Activated CD4-positive, alpha-beta T cell treated with anti-CD3 and anti-CD28 coated beads, Interleukin-2, amount 10 ng/mL, durations not matched to agents 7 days and 5 days (primary cell): ENCODE results near the gene MVB12A. TPM values are rescaled to one million over a fixed set of nuclear protein-coding genes. Genes with fewer than 3 reads are reported as not detected.

Experiments used
- CTCF ChIA-PET: fragments of 350-600 bp; sonication (Branson Sonifier 250); formaldehyde crosslinking; loops from one replicate; lab custom pipeline; 2021; ENCODE audit warnings: antibody characterized with exemption; lab: Charles Lee
- POLR2A ChIA-PET: fragments of 350-600 bp; sonication (Branson Sonifier 250); formaldehyde crosslinking; loops from one replicate; lab custom pipeline; 2021; ENCODE audit warnings: antibody characterized with exemption; lab: Charles Lee
- DNase-seq: peaks from one replicate; pipeline ENCODE4 v3.0.0-alpha.2; 2020
- H3K27ac Mint-ChIP-seq: one replicate; pipeline ENCODE4 v1.8.0; 2021; ENCODE audit warnings: mild to moderate bottlenecking, moderate library complexity, mixed read lengths
- H3K27me3 Mint-ChIP-seq: one replicate; pipeline ENCODE4 v1.8.0; 2021; ENCODE audit warnings: mixed read lengths
- H3K36me3 Mint-ChIP-seq: one replicate; pipeline ENCODE4 v1.8.0; 2021; ENCODE audit warnings: low read depth, mixed read lengths
- H3K4me1 Mint-ChIP-seq: one replicate; pipeline ENCODE4 v1.8.0; 2021; ENCODE audit warnings: mixed read lengths
- H3K4me3 Mint-ChIP-seq: one replicate; pipeline ENCODE4 v1.8.0; 2021; ENCODE audit warnings: mild to moderate bottlenecking, moderate library complexity, mixed read lengths
- H3K9me3 Mint-ChIP-seq: one replicate; pipeline ENCODE4 v1.8.0; 2021; ENCODE audit warnings: mixed read lengths
- total RNA-seq, 2 experiments: library from RNA; stranded (reverse); gene quantifications; one replicate each; pipeline ENCODE4 v1.2.3, GENCODE V29; 2021

MVB12A gene
- total RNA-seq, 2 experiments from 2014 or later = 33.5 to 44.5 TPM

- H3K27ac Mint-ChIP-seq = peak overlapping the region; percentile 95
- peak overlapping the region; percentile 96 for H3K4me3 Mint-ChIP-seq
- ChIA-PET CTCF (interaction anchor here (0.7 to 1.2 kb wide), 3 partner anchors 9 to 21 kb away, joined by 3 to 4 read pairs (median 3); no protein-coding TSS in a partner anchor), POLR2A (interaction anchor here (1.1 to 2.7 kb wide), 2 partner anchors 13 to 14 kb away, joined by 3 to 14 read pairs; partner anchors contain the start of gene MVB12A)
- no peaks in the 10 kb centered on the region for H3K9me3 Mint-ChIP-seq
- peaks cover 37% of the 10 kb centered on the region for H3K36me3 Mint-ChIP-seq
- peaks cover 43% of the 10 kb centered on the region for H3K4me1 Mint-ChIP-seq
- H3K27me3 Mint-ChIP-seq = no peaks in the 10 kb centered on the region
- DNase-seq = no peak
These were observed 13.0 kb upstream of the MVB12A start for GRCh38 chr19:17406887-17407196.

- Mint-ChIP-seq H3K36me3 (peaks cover 45% of the 10 kb centered on the region), H3K27ac (no peak overlapping the region), H3K4me1 (peaks cover 35% of the 10 kb centered on the region), H3K27me3 (no peaks in the 10 kb centered on the region), H3K9me3 (no peaks in the 10 kb centered on the region), H3K4me3 (no peak overlapping the region)
- DNase-seq = no peak
- CTCF ChIA-PET = interaction anchor here (1.5 kb wide), 1 partner anchor 9 kb away, joined by 7 read pairs; the partner anchor contains the start of gene MVB12A
- POLR2A ChIA-PET = no interaction called here
These were observed 9.9 kb upstream of the MVB12A start for GRCh38 chr19:17409990-17410389.

- DNase-seq = no peak
- H3K4me3 Mint-ChIP-seq = no peak overlapping the region
- H3K27me3 Mint-ChIP-seq = no peaks in the 10 kb centered on the region
- H3K27ac Mint-ChIP-seq = no peak overlapping the region
- ChIA-PET CTCF (interaction anchor here (1.0 kb wide), 2 partner anchors 8 to 25 kb away, joined by 3 read pairs; partner anchors contain the start of gene MVB12A), POLR2A (no interaction called here)
- H3K36me3 Mint-ChIP-seq = peaks cover 50% of the 10 kb centered on the region
- H3K4me1 Mint-ChIP-seq = peaks cover 31% of the 10 kb centered on the region
- H3K9me3 Mint-ChIP-seq = no peaks in the 10 kb centered on the region
These were observed 8.0 kb upstream of the MVB12A start for GRCh38 chr19:17411801-17412200.

GRCh38 chr19:17414097-17414496 is 5.8 kb upstream of the MVB12A start:
- Mint-ChIP-seq H3K4me1 (peaks cover 24% of the 10 kb centered on the region), H3K4me3 (no peak overlapping the region), H3K36me3 (peaks cover 48% of the 10 kb centered on the region), H3K27ac (no peak overlapping the region), H3K27me3 (no peaks in the 10 kb centered on the region), H3K9me3 (no peaks in the 10 kb centered on the region)
- CTCF ChIA-PET = no interaction called here
- no peak for DNase-seq
- POLR2A ChIA-PET = no interaction called here

- no peak overlapping the region for H3K4me3 Mint-ChIP-seq
- no peak overlapping the region for H3K27ac Mint-ChIP-seq
- H3K9me3 Mint-ChIP-seq = no peaks in the 10 kb centered on the region
- ChIA-PET POLR2A (interaction anchor here (0.5 kb wide), 1 partner anchor 32 kb away, joined by 5 read pairs; no protein-coding TSS in a partner anchor), CTCF (interaction anchor here (0.9 to 1.4 kb wide), 2 partner anchors 9 to 97 kb away, joined by 3 to 4 read pairs; partner anchors contain the start of gene PGLS)
- peaks cover 48% of the 10 kb centered on the region for H3K36me3 Mint-ChIP-seq
- peaks cover 26% of the 10 kb centered on the region for H3K4me1 Mint-ChIP-seq
- no peaks in the 10 kb centered on the region for H3K27me3 Mint-ChIP-seq
- no peak for DNase-seq
These were observed 4.7 kb upstream of the MVB12A start for GRCh38 chr19:17415121-17415520.

- ChIA-PET POLR2A (interaction anchor here (1.5 kb wide), 1 partner anchor 13 kb away, joined by 14 read pairs; the partner anchor contains the start of gene BST2), CTCF (interaction anchor here (1.4 to 1.5 kb wide), 3 partner anchors 10 to 514 kb away, joined by 3 to 7 read pairs (median 4); partner anchors contain the start of gene CCDC124)
- Mint-ChIP-seq H3K4me1 (peaks cover 18% of the 10 kb centered on the region), H3K36me3 (peaks cover 28% of the 10 kb centered on the region), H3K9me3 (no peaks in the 10 kb centered on the region), H3K4me3 (peak overlapping the region; percentile 91), H3K27me3 (no peaks in the 10 kb centered on the region), H3K27ac (peak overlapping the region; percentile 93)
- no peak for DNase-seq
These were observed 1.1 kb upstream of the MVB12A start for GRCh38 chr19:17418710-17419109.

- Mint-ChIP-seq H3K4me1 (peaks cover 20% of the 10 kb centered on the region), H3K27me3 (no peaks in the 10 kb centered on the region), H3K27ac (peak overlapping the region; percentile 93), H3K36me3 (peaks cover 24% of the 10 kb centered on the region), H3K4me3 (peak overlapping the region; percentile 91), H3K9me3 (no peaks in the 10 kb centered on the region)
- CTCF ChIA-PET = interaction anchor here (0.6 to 1.6 kb wide), 9 partner anchors 8 to 513 kb away, joined by 3 to 7 read pairs (median 4); partner anchors contain the start of genes ANO8, BST2 and CCDC124
- no peak for DNase-seq
- POLR2A ChIA-PET = interaction anchor here (0.5 to 1.5 kb wide), 2 partner anchors 13 to 117 kb away, joined by 3 to 14 read pairs; partner anchors contain the start of gene BST2
These were observed 660 bp upstream of the MVB12A start for GRCh38 chr19:17419154-17419620.

- Mint-ChIP-seq H3K4me3 (peak overlapping the region; percentile 91), H3K27me3 (no peaks in the 10 kb centered on the region), H3K36me3 (peaks cover 12% of the 10 kb centered on the region), H3K27ac (peak overlapping the region; percentile 84), H3K9me3 (no peaks in the 10 kb centered on the region), H3K4me1 (peaks cover 25% of the 10 kb centered on the region)
- peak; percentile 22 for DNase-seq
- POLR2A ChIA-PET = interaction anchor here (0.7 kb wide), 1 partner anchor 116 kb away, joined by 5 read pairs; no protein-coding TSS in a partner anchor
- CTCF ChIA-PET = interaction anchor here (0.6 to 1.6 kb wide), 4 partner anchors 17 to 106 kb away, joined by 3 to 5 read pairs (median 3); no protein-coding TSS in a partner anchor
These were observed 653 bp downstream of the MVB12A start for GRCh38 chr19:17420475-17420924.

- H3K4me3 Mint-ChIP-seq = no peak overlapping the region
- ChIA-PET POLR2A (no interaction called here), CTCF (interaction anchor here (0.6 to 1.2 kb wide), 2 partner anchors 45 to 428 kb away, joined by 3 to 4 read pairs; no protein-coding TSS in a partner anchor)
- H3K9me3 Mint-ChIP-seq = no peaks in the 10 kb centered on the region
- no peaks in the 10 kb centered on the region for H3K27me3 Mint-ChIP-seq
- DNase-seq = no peak
- no peak overlapping the region for H3K27ac Mint-ChIP-seq
- H3K4me1 Mint-ChIP-seq = peaks cover 25% of the 10 kb centered on the region
- peaks cover 4% of the 10 kb centered on the region for H3K36me3 Mint-ChIP-seq
These were observed 2.1 kb downstream of the MVB12A start for GRCh38 chr19:17421942-17422341.

- ChIA-PET POLR2A (no interaction called here), CTCF (interaction anchor here (1.1 kb wide), 1 partner anchor 43 kb away, joined by 3 read pairs; no protein-coding TSS in a partner anchor)
- H3K27me3 Mint-ChIP-seq = no peaks in the 10 kb centered on the region
- H3K4me3 Mint-ChIP-seq = no peak overlapping the region
- peaks cover 25% of the 10 kb centered on the region for H3K4me1 Mint-ChIP-seq
- no peak for DNase-seq
- H3K36me3 Mint-ChIP-seq = peaks cover 1% of the 10 kb centered on the region
- H3K9me3 Mint-ChIP-seq = no peaks in the 10 kb centered on the region
- no peak overlapping the region for H3K27ac Mint-ChIP-seq
These were observed 3.8 kb downstream of the MVB12A start for GRCh38 chr19:17423429-17424208.

- H3K27ac Mint-ChIP-seq = no peak overlapping the region
- peaks cover 15% of the 10 kb centered on the region for H3K4me1 Mint-ChIP-seq
- H3K27me3 Mint-ChIP-seq = no peaks in the 10 kb centered on the region
- ChIA-PET CTCF (interaction anchor here (0.7 to 1.4 kb wide), 4 partner anchors 14 to 42 kb away, joined by 3 to 5 read pairs (median 3); no protein-coding TSS in a partner anchor), POLR2A (no interaction called here)
- H3K4me3 Mint-ChIP-seq = no peak overlapping the region
- no peaks in the 10 kb centered on the region for H3K9me3 Mint-ChIP-seq
- peak; percentile 22 for DNase-seq
- peaks cover 1% of the 10 kb centered on the region for H3K36me3 Mint-ChIP-seq
These were observed 5.0 kb downstream of the MVB12A start for GRCh38 chr19:17424743-17425365.

- H3K4me3 Mint-ChIP-seq = no peak overlapping the region
- no peak for DNase-seq
- ChIA-PET CTCF (interaction anchor here (0.7 to 1.0 kb wide), 3 partner anchors 10 to 126 kb away, joined by 3 to 4 read pairs (median 4); partner anchors contain the start of gene MVB12A), POLR2A (no interaction called here)
- no peak overlapping the region for H3K27ac Mint-ChIP-seq
- H3K27me3 Mint-ChIP-seq = no peaks in the 10 kb centered on the region
- no peaks in the 10 kb centered on the region for H3K9me3 Mint-ChIP-seq
- peaks cover 5% of the 10 kb centered on the region for H3K4me1 Mint-ChIP-seq
- no peaks in the 10 kb centered on the region for H3K36me3 Mint-ChIP-seq
These were observed 9.8 kb downstream of the MVB12A start for GRCh38 chr19:17429641-17430113.
